GM21447 (cell line): ENCODE measurements around the gene RAB33B.

Source experiments
- ATAC-seq: cut with Tn5 transposase; IDR thresholded peaks from one replicate; pipeline ENCODE4 v1.9.1; 2021; ENCODE audit not compliant: unreplicated experiment

Gene RAB33B

GRCh38 chr4:139503622-139504166 is 49.8 kb downstream of the RAB33B start:
- no peak for ATAC-seq

GRCh38 chr4:139506774-139507173 is 52.9 kb downstream of the RAB33B start:
- ATAC-seq, result no peak

- ATAC-seq, result no peak
Observed at GRCh38 chr4:139508581-139509237, 54.8 kb downstream of the RAB33B start.

- ATAC-seq, result no peak
Observed at GRCh38 chr4:139509727-139510410, 55.9 kb downstream of the RAB33B start.

GRCh38 chr4:139511320-139511719 is 57.4 kb downstream of the RAB33B start:
- ATAC-seq, result no peak

GRCh38 chr4:139514382-139515059 is 60.6 kb downstream of the RAB33B start:
- ATAC-seq, result no peak

GRCh38 chr4:139515531-139515958 is 61.6 kb downstream of the RAB33B start:
- no peak for ATAC-seq

- ATAC-seq, result peak; percentile 43
Observed at GRCh38 chr4:139521754-139522401, 68.0 kb downstream of the RAB33B start.

- ATAC-seq, result peak; percentile 34
Observed at GRCh38 chr4:139522457-139522856, 68.5 kb downstream of the RAB33B start.

- no peak for ATAC-seq
Observed at GRCh38 chr4:139523076-139523475, 69.2 kb downstream of the RAB33B start.

GRCh38 chr4:139524062-139524631 is 70.2 kb downstream of the RAB33B start:
- ATAC-seq, result no peak

GRCh38 chr4:139525414-139525813 is 71.5 kb downstream of the RAB33B start:
- no peak for ATAC-seq
